GM21381 (cell line): Measurements from ENCODE around the gene GLS.
"Not testable (repeated sequence)": the region's sequence is repeated elsewhere in the genome, so short reads cannot be mapped to it uniquely, and the experiment has no call there.

Experiments
- ATAC-seq: cut with Tn5 transposase; IDR thresholded peaks from one replicate; pipeline ENCODE4 v1.9.1; 2021; ENCODE audit warnings: mild to moderate bottlenecking, moderate library complexity; ENCODE audit not compliant: unreplicated experiment

The GLS gene

DNA sequence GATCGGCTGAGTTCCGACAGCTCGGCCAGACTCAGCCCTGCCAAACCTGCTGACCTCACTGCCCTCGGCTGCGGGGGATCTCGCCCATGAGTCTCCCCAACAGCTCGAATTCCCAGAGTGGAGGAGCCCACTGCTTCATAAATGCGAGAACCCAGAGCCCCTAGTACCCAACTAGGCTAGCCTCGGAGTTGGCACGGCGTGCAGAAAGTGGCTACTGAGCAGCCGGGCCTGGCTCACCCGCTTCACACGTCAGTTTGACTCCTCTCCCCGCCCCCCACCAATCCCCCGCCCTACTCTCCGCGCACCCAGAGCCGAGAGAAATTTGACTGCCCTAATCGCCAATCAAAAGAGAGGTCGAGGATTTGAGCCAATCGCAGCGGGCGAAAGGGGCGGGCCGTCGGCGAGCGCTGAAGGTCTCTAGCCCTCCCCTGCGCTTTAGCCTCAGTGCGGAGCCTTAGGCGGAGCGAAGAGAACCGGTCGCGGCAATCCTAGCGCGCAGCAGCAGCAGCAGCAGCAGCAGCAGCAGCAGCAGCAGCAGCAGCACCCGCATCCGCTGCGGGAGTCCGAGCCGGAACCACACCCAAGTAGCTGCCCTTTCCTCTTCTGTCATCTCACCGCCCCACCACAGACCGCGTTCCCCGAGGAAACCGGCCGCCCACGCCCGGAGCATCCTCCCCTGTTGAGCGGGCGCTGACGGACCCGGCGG is at the start of gene GLS:
GLS (plus strand) TSS at position 444 of the 706 bp plus-strand sequence. CDS start 264 bp downstream, outside the sequence.
- peak; percentile 68 for ATAC-seq

DNA sequence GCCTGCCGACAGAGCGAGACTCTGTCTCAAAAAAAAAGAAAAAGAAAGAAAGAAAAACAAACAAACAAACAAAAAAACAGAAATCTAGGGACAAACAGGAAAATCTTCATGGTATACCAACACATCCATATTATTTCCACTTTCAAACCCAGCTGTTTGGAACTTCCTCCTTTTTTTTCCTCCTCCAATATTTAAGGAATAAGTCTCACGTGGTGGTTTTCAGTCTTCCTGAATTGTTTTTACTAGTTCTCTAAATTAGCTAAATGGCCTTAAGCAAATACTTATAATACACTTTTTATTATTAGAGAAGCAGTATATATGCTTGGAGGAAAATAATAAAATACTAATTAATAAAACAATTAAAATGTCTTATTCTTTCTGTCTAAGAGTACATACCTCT is 48.7 kb upstream of the GLS start:
- ATAC-seq: no peak

DNA sequence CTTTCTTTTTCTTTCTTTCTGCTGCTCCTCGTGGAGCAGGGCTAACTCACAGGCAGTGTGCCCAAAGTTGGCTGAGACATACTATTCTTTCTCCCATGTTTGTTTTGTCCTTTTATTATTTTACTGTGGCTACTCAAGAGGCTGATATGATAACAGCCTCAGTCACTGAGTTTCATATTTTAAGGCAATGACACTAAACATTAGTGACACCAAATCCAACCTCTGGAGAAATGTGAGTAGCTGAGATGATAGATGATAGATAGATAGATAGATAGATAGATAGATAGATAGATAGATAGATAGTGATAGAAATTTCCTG is 45.8 kb upstream of the GLS start:
- ATAC-seq: no peak

DNA sequence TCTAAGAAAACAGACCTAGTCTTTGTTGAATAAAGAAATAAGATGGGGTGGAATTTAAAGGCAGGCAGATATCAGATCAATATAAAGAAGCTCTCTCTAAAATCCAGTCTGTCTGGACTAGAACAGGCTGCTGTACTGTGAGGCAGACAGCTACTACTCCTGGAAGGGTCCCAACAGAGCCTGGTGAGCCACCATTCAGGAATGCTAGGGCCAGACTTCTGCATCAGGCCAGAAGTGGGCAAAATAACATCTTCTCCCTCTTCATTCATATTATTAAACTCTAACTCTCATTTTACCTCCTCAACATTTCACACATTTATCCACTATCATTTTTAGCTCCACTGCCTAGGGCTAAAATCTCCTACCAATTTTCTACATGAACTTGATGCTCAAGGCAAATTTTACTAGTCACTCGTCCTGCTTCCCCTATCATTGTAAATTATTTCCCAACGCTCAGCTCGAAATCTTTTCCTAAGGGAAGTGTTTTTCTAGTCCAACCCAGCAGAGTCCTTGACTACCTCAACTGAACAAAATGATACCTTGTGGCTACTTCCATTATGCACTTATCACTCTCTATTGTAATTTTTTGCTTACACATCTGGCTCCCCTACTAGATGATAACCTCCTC is 45.2 kb upstream of the GLS start:
- ATAC-seq: no peak

DNA sequence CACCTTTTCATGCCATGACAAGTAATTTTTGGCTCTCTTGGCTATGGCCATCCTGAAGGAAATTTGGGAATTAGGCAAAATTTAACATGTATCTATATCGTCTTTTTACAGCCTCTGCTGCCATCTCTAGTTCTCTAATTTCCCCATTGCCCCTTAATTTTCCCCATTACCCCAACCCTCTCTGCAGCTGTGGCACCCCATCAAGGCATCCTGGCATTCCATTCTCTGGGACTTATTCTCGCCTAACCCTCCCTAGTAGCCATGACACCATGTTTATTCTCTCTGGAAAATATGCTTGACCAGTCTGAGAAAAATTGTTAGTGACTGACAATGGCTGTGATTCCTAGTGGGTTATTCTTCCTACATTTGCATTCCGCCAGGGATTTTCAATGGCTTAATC is 43.9 kb upstream of the GLS start:
- ATAC-seq: no peak

DNA sequence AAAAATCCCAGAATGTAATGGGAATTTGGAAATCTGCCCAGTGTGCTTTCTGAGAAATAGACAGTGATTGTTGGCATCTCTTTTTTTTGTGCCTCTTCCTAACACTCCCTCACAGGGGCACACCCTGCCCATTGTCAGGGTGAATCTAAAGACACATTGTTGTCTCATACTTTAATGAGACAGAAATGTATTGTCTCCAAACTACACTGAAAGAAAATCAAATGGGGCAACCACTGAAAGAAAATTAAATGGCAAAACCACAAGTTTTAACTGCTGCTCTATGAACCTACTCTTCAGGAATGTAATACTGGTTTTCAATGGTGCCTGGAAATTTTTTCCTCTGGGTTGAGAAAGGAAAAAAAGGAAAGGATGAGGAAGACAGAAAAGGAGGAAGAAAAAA is 43.2 kb upstream of the GLS start:
- no peak for ATAC-seq

DNA sequence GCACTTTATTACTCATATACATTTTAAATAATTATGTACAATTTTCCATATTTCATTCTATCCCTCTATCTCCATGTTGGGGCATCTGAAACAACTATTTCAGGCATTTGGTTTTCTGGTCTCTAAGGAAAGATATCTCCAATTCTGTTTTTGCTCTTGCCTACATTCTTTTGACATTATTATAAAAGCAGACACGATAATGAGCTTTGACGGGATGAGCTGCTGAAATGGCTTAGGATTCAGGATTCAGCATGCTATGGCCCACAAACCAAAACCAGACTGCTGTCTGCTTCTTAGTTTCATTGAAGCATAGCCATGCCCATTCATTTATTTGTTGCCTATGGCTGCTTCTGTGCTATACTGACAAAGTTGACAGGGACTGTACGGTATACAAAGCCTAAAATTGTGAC is 42.7 kb upstream of the GLS start:
- no peak for ATAC-seq

DNA sequence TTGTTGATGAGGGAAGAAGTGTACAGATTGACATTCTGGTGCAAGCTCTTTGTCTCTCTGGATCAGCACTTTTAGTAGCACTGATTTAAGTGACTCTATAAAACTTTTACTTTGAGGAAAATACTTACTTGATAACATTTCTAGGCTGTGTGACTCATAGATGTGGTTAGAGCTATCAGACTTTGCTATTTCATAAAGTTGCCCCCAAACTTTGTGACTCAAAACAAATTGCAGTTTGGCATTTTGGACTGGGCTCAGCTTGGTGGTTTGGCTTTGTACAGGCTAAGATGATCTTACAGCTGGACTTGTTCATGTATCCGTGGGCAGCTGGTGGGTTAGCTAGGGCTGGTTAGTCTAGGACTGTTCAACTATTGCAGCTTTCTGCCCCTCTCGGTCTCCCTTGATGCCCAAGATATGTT is 42.1 kb upstream of the GLS start:
- ATAC-seq: no peak

DNA sequence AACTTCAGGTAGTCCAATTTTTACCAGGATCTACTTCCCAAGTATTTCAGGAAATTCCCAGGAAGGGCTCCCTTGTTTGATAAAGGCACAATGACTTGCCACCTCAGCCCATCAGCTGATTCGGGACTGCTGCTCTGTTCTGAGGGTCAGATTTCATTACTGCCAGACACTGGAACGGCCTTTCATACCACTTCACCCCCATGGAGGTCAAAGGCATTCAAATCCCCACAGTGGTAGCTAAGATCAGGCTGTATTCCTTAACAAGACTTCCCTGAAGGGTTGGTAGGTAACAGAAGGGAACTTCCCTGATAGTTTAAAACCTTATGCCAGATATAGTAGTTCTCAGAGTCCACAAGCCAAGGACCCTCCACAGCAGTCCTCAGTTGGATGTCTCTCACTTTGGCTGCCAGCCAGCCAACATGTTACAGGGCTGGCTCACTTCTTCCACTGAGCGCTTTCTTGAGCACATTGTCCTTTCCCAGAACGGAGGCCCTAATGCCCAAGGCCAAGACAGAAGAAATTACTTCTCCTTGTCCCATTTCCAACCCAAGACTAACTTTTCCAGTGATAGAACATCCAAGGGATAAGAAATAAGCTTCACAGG is 40.0 kb upstream of the GLS start:
- no peak for ATAC-seq

DNA sequence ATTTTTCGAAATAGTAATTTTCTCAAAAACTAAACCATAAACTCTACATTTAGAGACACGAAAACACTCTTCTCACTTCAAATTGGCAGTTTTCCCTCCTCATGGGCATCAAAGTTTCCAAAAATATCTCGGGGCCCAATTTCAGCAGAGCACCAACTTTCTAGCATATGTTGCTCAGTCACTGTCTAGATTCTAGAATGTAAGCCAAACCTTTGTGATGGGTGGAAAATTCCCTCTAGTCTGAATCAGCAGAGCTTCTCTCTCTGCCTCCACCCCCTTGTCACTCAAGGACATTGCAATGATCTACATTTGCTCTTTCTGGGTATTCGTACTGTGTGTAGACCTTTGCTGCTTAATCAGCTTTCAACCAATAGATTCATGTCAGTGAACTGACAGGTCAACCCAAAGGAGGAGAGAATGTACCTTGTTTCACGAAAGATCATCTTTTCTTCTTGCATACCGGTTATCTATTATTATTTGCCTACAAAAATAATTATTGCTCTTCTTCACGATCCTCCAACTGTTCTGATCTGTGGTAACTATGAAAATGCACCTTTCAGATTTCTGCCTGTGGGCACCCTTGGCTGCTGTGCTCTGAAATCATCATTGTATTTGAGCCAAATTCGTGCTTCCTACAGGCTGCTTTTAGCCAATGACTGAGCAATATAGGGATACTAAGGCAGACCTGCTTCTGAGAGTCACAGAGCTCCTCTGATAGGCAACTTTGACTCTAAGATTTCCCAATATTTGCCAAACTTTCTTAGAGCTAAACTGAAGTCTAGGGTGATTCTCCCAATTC is 38.7 kb upstream of the GLS start:
- no peak for ATAC-seq

DNA sequence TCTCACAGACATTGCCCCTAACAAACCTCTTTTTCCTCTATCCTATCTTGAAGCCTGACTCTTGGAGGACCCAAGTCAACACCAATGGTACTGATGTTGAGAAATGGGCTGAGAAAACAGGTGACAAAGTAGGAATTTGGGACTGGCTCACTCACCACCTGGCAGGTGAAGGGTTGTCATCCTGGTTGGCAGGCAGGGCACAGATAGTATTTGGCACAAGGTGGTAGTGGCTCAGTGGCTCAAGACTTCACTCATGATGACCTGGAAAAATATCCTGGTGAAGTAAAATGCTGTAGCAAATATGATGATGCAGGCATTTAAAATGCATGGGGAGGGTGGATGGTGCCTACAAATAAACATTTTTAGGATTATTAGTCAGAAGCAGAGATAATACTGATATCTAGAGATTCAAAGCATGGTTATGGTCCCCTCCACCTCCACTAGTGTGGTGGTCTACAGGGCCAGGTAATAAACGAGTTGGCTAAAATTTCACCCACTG is 38.0 kb upstream of the GLS start:
- ATAC-seq: no peak

DNA sequence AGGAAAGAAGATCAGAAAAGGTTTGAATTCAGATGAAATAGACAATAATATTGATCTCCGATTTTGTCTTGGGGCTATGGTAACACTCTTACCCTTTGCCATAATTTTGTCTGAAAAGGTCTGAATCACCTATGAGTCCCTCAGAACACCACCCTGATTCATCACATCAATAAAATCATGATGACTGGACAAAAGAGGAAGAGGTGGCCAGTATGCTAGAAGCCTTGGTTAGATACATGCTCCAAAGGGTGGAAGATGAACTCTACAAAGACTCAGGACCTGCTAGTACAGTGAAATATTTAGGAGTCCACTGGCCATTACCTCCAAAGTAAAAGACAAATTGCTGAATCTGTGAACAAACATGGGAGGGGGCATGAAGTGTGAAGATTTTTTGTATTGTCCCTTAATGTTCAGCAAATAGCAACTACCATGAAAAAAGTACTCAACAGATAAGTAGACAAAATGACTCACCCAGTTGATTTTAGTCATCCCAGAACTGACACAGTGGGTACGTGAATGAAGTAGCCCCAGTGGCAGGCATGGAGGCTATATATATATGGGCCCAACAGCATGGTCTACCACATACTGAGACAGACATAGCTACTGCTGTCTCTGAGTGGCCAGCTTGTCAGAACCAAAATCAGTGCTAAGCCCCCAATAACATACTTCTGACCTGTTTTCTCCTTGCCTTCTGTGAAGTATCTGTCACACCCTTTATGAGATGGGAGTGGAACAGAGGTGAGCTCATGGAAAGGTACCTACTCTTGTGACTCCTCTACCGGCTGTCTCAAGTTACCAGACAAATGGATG is 36.5 kb upstream of the GLS start:
- ATAC-seq: peak; percentile 86

DNA sequence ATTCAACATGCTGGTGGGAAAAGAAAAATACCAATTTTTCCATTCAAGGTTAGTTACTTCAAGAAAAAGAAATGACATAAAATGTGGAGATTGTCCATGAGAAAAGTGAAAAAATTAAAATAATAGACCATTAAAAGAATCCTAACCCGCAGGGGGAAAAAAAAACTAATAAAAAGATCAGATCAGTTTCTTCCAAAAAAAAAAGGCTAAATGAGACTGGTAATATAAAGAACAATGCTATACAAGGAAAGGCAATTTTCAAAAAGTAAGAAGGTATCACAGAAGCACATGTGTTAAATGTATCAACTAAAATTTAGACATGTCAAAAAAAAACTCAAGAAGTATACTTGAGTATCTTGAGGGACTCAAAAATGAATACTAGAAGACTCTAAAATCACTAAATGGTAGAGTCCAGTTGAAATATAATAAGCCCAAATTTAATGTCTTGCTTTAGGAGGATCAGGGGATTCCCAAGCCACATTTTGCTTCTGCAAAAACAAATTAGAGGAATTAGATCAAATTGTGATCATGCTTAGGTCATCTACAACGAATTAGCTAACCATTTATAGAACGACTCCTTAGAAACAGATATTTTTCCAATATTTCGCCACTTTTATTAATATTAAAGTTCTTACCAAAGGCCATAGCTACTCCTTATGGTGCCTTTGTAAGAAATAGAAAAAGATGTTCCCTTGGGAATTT is 35.8 kb upstream of the GLS start:
- ATAC-seq: no peak

DNA sequence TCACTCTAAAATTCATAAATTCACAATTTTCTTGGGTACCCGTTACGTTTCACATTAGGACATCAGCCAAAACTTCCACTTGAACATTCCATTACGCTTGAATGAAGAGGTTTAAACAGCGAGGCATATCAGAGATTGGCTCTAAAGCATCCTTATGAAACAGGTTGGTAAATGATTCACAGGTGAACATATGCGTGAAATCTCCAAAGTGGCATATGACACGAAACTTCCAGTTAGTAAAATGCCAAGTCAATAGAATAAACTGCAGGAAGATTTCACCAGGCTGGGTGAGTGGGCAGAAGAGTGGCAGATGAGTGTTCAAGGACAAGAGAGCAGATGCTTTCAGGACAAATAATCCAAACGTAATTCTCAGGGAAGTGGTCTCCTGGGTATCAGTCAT is 33.9 kb upstream of the GLS start:
- ATAC-seq: no peak

DNA sequence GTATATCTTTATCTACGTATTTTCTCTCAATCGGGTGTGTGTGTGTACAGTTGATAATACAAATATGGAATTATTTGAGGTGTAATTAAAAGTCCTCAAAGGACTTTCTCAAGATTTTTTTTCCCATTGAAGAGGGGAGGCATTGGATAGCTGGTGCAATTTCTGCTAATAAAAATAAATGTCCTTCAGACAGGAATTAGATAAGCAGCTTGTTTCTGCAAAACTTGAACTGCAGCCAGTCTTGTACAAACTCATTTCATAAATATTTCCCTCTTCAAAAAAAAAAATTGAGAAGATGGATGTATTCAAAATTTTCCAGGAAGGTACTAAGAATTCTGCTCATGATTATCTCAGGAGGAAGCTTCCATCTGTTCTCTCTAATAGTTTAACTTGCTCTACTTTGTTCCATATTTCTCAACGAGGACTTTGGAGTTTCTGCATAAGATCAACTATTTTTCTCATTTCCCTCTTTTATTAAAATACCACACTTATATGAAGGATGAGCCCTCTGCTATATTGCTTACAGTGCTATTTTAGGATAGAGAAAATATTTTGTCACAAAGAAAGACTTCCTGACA is 33.0 kb upstream of the GLS start:
- no peak for ATAC-seq

DNA sequence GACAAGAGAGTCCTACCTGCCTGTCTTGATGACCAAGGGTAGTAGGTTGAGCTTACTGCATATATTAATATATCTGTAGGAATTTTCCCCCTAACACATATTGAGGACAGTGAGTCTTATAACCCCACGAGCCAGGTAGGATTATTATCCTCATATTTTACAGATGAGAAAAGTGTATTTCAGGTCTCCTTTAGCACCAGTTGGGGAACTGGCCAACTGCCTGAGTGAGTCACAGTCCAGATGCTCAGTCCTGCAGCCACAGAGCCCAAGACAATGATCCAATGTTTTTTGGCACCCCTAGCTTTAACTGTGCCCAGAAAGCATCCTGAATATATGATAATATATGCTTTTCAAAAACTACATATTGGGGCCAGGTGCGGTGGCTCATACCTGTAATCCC is 30.8 kb upstream of the GLS start:
- no peak for ATAC-seq

DNA sequence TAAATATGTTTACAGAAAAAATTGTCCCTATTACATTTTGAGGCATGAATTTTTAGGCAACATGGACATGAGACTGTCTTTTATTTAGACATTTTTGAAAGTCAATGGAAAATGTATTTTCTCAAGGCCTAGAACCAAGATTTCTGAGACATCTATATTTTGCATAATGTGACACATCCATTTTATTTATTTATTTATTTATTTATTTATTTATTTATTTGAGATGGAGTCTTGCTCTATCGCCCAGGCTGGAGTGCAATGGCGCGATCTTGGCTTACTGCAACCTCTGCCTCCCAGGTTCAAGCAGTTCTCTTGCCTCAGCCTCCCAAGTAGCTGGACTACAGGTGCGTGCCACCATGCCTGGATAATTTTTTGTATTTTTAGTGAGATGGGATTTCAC is 27.6 kb upstream of the GLS start:
- not testable (repeated sequence) for ATAC-seq

DNA sequence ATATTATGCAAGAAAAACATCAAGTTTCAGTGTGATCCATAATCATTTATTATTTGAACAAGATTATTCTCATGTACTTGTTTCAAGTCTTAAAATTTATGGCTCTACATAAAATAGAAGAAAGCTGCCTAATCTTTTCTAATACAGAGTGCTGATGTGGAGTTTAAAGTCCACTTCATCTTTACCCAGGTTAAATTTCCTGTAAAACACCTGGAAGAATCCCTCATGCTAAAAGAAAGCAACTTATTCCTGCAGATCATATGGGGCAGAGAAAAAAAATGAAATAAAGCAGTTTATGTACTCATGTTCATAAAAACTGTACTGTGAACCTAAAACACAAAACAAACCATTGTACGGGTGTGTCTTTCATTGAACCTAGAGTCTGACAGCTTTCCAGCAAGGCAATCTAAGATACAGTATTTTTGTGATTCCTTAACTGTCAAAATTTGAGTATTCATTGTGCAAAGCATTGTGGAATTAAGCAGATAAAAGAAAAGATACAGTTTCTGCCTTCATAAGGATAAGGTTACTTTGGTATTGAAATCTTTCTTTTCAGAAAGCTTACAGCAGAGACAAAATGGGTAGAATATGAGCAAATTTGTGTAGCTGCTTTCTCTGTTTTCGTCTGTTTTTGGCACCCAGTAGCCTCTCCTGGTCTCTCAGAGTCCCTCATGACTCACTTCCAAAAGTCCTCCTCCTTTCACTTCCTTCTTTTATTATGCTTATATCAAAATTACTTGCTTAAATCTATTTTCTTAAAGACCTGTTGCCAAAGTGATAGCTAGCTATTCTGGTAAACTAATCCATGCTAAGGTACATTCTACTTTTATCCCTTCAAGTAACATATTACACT is 26.9 kb upstream of the GLS start:
- ATAC-seq: no peak

DNA sequence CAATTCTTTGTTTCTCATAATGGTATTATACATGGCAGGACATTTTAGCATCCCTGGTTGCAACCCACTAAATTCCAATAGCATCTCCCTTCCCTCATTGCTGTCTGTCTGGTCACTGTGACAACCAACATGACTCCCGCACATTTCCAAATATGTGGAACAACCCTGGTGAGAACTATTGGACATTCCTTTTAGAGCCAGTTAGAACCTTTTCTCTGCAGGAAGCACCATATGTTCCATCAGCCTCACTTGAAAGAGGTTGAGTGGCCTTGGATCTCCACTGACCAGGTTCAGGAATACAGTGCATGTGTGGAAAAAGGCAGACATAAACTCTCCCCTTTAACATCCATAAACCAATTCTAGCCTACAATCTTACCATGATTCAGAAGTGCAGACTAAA is 25.9 kb upstream of the GLS start:
- ATAC-seq: no peak
